ENCODE measurements around the gene RUNX1.

DNA sequence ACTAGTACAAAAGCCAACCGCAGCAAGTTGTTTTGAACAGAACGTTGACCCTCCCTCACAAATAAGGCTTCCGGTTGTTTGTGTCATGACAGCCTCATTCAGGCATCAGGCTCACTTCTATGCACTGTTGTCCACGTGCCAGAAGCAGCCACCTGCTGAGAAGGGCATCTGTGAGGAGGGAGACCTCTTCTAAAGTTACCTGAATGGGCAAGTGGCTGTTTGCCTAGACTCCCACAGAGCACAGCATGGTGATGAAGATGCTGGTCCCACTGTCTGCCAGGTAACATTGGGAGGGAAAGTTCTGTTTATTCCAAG, 204.2 kb downstream of the RUNX1 start:
- TF ChIP-seq, protein P1, sequence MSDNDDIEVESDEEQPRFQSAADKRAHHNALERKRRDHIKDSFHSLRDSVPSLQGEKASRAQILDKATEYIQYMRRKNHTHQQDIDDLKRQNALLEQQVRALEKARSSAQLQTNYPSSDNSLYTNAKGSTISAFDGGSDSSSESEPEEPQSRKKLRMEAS (IDR thresholded peaks at IDR 0.05; ENCODE audit: insufficient read depth, insufficient read length): no peak
- TF ChIP-seq MYC (IDR thresholded peaks at IDR 0.05; ENCODE audit: low read depth, low read length) (no peak), POLR2AphosphoS5 (IDR thresholded peaks at IDR 0.05; ENCODE audit: insufficient read depth, low read depth, low read length) (no peak), POLR2A (IDR thresholded peaks at IDR 0.05; ENCODE audit: low read depth, low read length) (no peak), GATA2 (IDR thresholded peaks at IDR 0.05; ENCODE audit: insufficient read depth, insufficient read length, low read depth, low read length) (no peak), JUN (IDR thresholded peaks at IDR 0.05; ENCODE audit: borderline replicate concordance, insufficient read depth, insufficient read length, low read depth) (no peak), FOS (IDR thresholded peaks at IDR 0.05; ENCODE audit: borderline replicate concordance, insufficient read depth, low read length) (no peak), EZH2 (IDR thresholded peaks at IDR 0.05; ENCODE audit: borderline replicate concordance, low read depth, low read length, severe bottlenecking) (no peak)
- TF ChIP-seq, protein P2, sequence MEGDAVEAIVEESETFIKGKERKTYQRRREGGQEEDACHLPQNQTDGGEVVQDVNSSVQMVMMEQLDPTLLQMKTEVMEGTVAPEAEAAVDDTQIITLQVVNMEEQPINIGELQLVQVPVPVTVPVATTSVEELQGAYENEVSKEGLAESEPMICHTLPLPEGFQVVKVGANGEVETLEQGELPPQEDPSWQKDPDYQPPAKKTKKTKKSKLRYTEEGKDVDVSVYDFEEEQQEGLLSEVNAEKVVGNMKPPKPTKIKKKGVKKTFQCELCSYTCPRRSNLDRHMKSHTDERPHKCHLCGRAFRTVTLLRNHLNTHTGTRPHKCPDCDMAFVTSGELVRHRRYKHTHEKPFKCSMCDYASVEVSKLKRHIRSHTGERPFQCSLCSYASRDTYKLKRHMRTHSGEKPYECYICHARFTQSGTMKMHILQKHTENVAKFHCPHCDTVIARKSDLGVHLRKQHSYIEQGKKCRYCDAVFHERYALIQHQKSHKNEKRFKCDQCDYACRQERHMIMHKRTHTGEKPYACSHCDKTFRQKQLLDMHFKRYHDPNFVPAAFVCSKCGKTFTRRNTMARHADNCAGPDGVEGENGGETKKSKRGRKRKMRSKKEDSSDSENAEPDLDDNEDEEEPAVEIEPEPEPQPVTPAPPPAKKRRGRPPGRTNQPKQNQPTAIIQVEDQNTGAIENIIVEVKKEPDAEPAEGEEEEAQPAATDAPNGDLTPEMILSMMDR (IDR thresholded peaks at IDR 0.05; ENCODE audit: extremely low read depth in 1 of 2, insufficient read depth in 1 of 2, low read depth in 1 of 2, low read length in 2 of 2): no peak

Data from endothelial cell of umbilical vein (primary cell).